ENCODE data around the gene CFAP251.

DNA sequence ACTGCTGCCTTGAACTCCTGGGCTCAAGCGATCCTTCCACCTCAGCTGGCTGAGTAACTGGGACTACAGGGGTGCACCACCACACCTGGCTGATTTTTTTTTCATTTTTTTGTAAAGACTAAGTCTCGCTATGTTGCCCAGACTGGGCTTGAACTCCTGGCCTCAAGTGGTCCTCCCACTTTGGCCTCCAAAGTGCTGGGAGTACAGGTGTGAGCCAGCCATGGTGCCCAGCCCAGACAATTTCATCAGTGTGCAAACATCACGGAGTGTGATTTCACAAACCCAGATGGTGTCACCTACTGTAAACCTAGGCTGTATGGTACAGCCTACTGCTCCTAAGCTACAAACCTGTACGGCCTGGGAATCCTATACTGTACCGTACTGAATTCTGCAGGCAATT lies 96.4 kb downstream of the CFAP251 start:
- no peak for TF ChIP-seq CTCF (IDR thresholded peaks at IDR 0.05 in 2 of 3, conservative IDR thresholded peaks at IDR 0.05 in 1 of 3; ENCODE audit: borderline replicate concordance in 1 of 3, insufficient read depth in 1 of 3, low read depth in 2 of 3, low read length in 2 of 3)
- TF ChIP-seq EZH2 (IDR thresholded peaks at IDR 0.05) = no peak
- no peak for TF ChIP-seq POLR2A (IDR thresholded peaks at IDR 0.05; ENCODE audit: borderline replicate concordance, extremely low read depth, insufficient read depth, insufficient read length)
- no peak for TF ChIP-seq POLR2AphosphoS5 (IDR thresholded peaks at IDR 0.05; ENCODE audit: low read depth, low read length)
- TF ChIP-seq CEBPB (IDR thresholded peaks at IDR 0.05; ENCODE audit: low read depth) = no peak
- TF ChIP-seq FOSL1 (IDR thresholded peaks at IDR 0.05; ENCODE audit: low read depth) = no peak
- no peak for TF ChIP-seq RAD21 (IDR thresholded peaks at IDR 0.05; ENCODE audit: low read depth)

All from HCT116 (cell line).